Neural cell (in vitro differentiated cells): Measurements from ENCODE around the gene B4GALNT4. TPM values are rescaled to one million over a fixed set of nuclear protein-coding genes. Genes with fewer than 3 reads are reported as not detected.

ENCODE experiments used
- H2AFZ ChIP-seq: fragments of 200-600, 300-800 bp; sonication (generic), shearing (Covaris generic); 2 replicates; pipeline ENCODE4 v1.6.0; 2014; ENCODE audit warnings: low read depth, mild to moderate bottlenecking, antibody characterized with exemption, low read length, moderate library complexity
- H3F3A ChIP-seq: fragments of 200-600 bp; shearing (Covaris generic); 2 replicates; pipeline ENCODE4 v1.6.1; 2016; ENCODE audit warnings: mild to moderate bottlenecking, moderate library complexity, mixed read lengths, antibody characterized with exemption, low read length; ENCODE audit not compliant: insufficient read depth, poor library complexity, severe bottlenecking
- H3K27ac ChIP-seq: fragments of 200-600, 300-800 bp; sonication (generic), shearing (Covaris generic); 2 replicates; pipeline ENCODE4 v1.5.1; 2014; ENCODE audit warnings: mild to moderate bottlenecking, low read length, moderate library complexity
- H3K27me3 ChIP-seq: fragments of 300-800, 200-600 bp; sonication (generic), shearing (Covaris generic); 2 replicates; pipeline ENCODE4 v1.6.0; 2014; ENCODE audit warnings: mild to moderate bottlenecking, low read depth, low read length, moderate library complexity; ENCODE audit not compliant: insufficient read depth
- H3K36me3 ChIP-seq: fragments of 300-800, 200-600 bp; sonication (generic), shearing (Covaris generic); 2 replicates; pipeline ENCODE4 v1.5.1; 2014; ENCODE audit warnings: mild to moderate bottlenecking, antibody characterized with exemption, low read length, moderate library complexity; ENCODE audit not compliant: insufficient read depth
- H3K4me2 ChIP-seq: fragments of 300-800, 200-600 bp; sonication (generic), shearing (Covaris generic); 2 replicates; pipeline ENCODE4 v1.6.0; 2014; ENCODE audit warnings: mild to moderate bottlenecking, low read length
- H3K4me3 ChIP-seq: fragments of 300-800, 200-600 bp; sonication (generic), shearing (Covaris generic); 2 replicates; pipeline ENCODE4 v1.5.1; 2014; ENCODE audit warnings: mild to moderate bottlenecking, low read length, moderate library complexity
- H3K79me2 ChIP-seq: fragments of 200-600 bp; shearing (Covaris generic); replicated peaks from 2 replicates; pipeline ENCODE4 v1.6.0; 2014; ENCODE audit warnings: mild to moderate bottlenecking, low read length, moderate library complexity; ENCODE audit not compliant: insufficient read depth
- H3K9ac ChIP-seq: fragments of 300-800, 200-600 bp; sonication (generic), shearing (Covaris generic); 2 replicates; pipeline ENCODE4 v1.6.1; 2016; ENCODE audit warnings: mild to moderate bottlenecking, low read length, mixed read lengths
- H3K9me2 ChIP-seq: fragments of 200-600 bp; shearing (Covaris generic); 2 replicates; pipeline ENCODE4 v1.6.1; 2016; ENCODE audit warnings: mild to moderate bottlenecking, low read length, mixed read lengths; ENCODE audit not compliant: insufficient read depth
- H3K9me3 ChIP-seq: fragments of 200-600, 300-800 bp; sonication (generic), shearing (Covaris generic); 2 replicates; pipeline ENCODE4 v1.6.1; 2016; ENCODE audit warnings: mild to moderate bottlenecking, mixed run types, low read length, moderate library complexity, mixed read lengths
- H4K20me1 ChIP-seq: fragments of 200-600 bp; shearing (Covaris generic); 2 replicates; pipeline ENCODE4 v1.6.1; 2016; ENCODE audit warnings: mild to moderate bottlenecking, mixed run types; ENCODE audit not compliant: insufficient read depth
- EP300 ChIP-seq: fragments of 450-650 bp; conservative IDR thresholded peaks from 2 replicates; pipeline ENCODE4 v1.6.1; 2014; ENCODE audit warnings: antibody characterized with exemption, mild to moderate bottlenecking, moderate library complexity; ENCODE audit not compliant: poor library complexity, severe bottlenecking
- EZH2 ChIP-seq: fragments of 200-600, 300-800 bp; shearing (Covaris generic), sonication (generic); IDR thresholded peaks from 2 replicates; pipeline ENCODE4 v1.6.1; 2014; ENCODE audit warnings: antibody characterized with exemption, low read length, borderline replicate concordance, mild to moderate bottlenecking; ENCODE audit not compliant: insufficient read depth, poor library complexity, severe bottlenecking
- MXI1 ChIP-seq: fragments of 450-650 bp; conservative IDR thresholded peaks from 2 replicates; pipeline ENCODE4 v1.6.1; 2014; ENCODE audit warnings: antibody characterized with exemption, mild to moderate bottlenecking; ENCODE audit not compliant: poor library complexity, severe bottlenecking
- POLR2AphosphoS5 ChIP-seq: IDR thresholded peaks from 2 replicates; pipeline ENCODE4 v1.6.1; 2012
- RAD21 ChIP-seq: fragments of 450-650 bp; conservative IDR thresholded peaks from 2 replicates; pipeline ENCODE4 v1.6.1; 2014; ENCODE audit warnings: antibody characterized with exemption, mild to moderate bottlenecking, moderate library complexity
- SMC3 ChIP-seq: fragments of 450-650 bp; conservative IDR thresholded peaks from 2 replicates; pipeline ENCODE4 v1.6.1; 2014; ENCODE audit warnings: antibody characterized with exemption, mild to moderate bottlenecking, moderate library complexity; ENCODE audit not compliant: poor library complexity
- TAF1 ChIP-seq: IDR thresholded peaks from 2 replicates; pipeline ENCODE4 v1.6.1; 2012; ENCODE audit warnings: low read depth
- polyA plus RNA-seq: library from polyadenylated mRNA; depleted of rRNA; stranded (reverse); fragments of >200 nt; gene quantifications from 2 replicates; pipeline ENCODE4 v1.2.3, GENCODE V29; 2014
- TF ChIP-seq, protein P1 (sequence below): IDR thresholded peaks from 2 replicates; pipeline ENCODE4 v1.6.1; 2012; ENCODE audit warnings: borderline replicate concordance
- TF ChIP-seq, protein P2 (sequence below): fragments of 450-650 bp; IDR thresholded peaks from 2 replicates; pipeline ENCODE4 v1.5.1; 2014; ENCODE audit warnings: antibody characterized with exemption, mild to moderate bottlenecking, moderate library complexity; ENCODE audit not compliant: poor library complexity, severe bottlenecking

The B4GALNT4 gene
- polyA plus RNA-seq, 1 donor from 2014 or later, result 440 TPM

DNA sequence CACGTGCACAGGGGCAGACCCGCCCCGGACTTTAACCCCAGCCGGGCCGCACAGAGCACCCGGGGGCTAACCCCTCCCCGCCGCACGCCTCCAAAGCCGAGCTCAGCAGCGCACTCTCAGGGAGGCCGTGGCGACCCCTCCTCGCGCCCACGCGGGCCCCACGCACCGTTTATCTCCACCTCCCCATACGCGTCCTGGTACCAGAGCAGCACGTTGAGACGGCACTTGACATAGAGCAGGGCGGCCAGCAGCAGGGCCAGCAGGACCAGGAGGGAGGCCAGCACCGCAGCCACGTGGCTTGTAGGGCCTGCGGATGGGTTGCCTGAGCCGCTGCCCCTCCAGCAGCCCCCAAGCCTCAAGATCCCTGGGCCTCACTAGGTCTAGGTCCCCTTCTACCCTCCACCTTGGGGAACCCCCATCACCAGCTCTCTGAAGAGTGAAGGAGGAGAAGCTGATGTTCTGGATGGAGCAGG, 38.4 kb downstream of the B4GALNT4 start:
- Histone ChIP-seq H2AFZ (no peak overlapping the region), H3K9me3 (no peaks in the 10 kb centered on the region), H3K79me2 (no peaks in the 10 kb centered on the region), H4K20me1 (no peaks in the 10 kb centered on the region), H3K9ac (no peak overlapping the region), H3K4me3 (no peak overlapping the region), H3K27ac (no peak overlapping the region), H3K9me2 (no peaks in the 10 kb centered on the region), H3K4me2 (no peak overlapping the region), H3K36me3 (no peaks in the 10 kb centered on the region), H3K27me3 (no peaks in the 10 kb centered on the region), H3F3A (no peaks in the 10 kb centered on the region)
- no peak for TF ChIP-seq POLR2AphosphoS5
- TF ChIP-seq, protein P1, sequence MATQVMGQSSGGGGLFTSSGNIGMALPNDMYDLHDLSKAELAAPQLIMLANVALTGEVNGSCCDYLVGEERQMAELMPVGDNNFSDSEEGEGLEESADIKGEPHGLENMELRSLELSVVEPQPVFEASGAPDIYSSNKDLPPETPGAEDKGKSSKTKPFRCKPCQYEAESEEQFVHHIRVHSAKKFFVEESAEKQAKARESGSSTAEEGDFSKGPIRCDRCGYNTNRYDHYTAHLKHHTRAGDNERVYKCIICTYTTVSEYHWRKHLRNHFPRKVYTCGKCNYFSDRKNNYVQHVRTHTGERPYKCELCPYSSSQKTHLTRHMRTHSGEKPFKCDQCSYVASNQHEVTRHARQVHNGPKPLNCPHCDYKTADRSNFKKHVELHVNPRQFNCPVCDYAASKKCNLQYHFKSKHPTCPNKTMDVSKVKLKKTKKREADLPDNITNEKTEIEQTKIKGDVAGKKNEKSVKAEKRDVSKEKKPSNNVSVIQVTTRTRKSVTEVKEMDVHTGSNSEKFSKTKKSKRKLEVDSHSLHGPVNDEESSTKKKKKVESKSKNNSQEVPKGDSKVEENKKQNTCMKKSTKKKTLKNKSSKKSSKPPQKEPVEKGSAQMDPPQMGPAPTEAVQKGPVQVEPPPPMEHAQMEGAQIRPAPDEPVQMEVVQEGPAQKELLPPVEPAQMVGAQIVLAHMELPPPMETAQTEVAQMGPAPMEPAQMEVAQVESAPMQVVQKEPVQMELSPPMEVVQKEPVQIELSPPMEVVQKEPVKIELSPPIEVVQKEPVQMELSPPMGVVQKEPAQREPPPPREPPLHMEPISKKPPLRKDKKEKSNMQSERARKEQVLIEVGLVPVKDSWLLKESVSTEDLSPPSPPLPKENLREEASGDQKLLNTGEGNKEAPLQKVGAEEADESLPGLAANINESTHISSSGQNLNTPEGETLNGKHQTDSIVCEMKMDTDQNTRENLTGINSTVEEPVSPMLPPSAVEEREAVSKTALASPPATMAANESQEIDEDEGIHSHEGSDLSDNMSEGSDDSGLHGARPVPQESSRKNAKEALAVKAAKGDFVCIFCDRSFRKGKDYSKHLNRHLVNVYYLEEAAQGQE, result no peak
- no peak for TF ChIP-seq EZH2
- TF ChIP-seq TAF1, result no peak
- TF ChIP-seq EP300, result no peak
- no peak for TF ChIP-seq RAD21
- TF ChIP-seq SMC3, result no peak
- no peak for TF ChIP-seq MXI1
- TF ChIP-seq, protein P2, sequence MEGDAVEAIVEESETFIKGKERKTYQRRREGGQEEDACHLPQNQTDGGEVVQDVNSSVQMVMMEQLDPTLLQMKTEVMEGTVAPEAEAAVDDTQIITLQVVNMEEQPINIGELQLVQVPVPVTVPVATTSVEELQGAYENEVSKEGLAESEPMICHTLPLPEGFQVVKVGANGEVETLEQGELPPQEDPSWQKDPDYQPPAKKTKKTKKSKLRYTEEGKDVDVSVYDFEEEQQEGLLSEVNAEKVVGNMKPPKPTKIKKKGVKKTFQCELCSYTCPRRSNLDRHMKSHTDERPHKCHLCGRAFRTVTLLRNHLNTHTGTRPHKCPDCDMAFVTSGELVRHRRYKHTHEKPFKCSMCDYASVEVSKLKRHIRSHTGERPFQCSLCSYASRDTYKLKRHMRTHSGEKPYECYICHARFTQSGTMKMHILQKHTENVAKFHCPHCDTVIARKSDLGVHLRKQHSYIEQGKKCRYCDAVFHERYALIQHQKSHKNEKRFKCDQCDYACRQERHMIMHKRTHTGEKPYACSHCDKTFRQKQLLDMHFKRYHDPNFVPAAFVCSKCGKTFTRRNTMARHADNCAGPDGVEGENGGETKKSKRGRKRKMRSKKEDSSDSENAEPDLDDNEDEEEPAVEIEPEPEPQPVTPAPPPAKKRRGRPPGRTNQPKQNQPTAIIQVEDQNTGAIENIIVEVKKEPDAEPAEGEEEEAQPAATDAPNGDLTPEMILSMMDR, result no peak

DNA sequence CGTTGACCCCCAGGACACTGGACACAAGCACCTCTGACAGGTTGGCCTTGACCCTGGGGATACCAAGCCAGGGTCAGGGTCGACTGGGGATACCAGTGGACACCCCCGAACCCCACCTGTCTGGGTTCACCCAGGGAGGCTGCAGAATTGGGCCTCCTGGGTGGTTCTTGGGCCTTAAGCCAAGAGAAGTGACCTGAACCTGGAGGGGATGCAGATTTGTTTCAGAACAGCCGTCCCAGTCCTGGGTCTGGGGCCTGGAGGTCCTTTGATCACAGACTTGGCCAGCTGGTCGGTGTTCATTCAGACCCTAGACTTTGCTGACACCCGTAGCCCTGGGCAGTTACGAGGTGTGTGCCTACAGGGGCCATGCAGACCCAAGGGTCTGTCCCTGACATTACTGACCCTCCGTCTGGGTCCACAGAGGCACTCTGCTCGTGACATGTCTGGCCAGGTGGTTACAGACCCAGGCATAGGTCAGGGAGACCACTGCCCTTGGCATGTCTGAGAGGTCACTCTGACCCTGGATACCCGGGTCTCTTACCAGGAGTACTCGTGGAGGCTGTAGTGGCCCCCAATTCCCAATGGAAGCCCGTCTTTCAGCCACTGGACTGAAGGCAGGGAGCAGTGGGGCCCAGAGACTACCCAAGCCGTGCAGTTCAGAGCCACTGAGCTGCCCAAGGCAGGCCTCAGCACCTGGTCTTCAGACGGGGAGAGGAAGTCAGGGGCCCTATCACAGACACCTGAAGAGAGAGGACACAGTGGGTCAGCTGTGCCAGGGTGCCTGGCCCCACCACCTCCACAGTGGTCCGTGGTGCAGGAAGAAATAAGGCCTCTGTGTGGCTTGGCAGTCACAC, 39.1 kb downstream of the B4GALNT4 start:
- H4K20me1 ChIP-seq, result no peaks in the 10 kb centered on the region
- H3K4me2 ChIP-seq, result no peak overlapping the region
- H3K79me2 ChIP-seq, result no peaks in the 10 kb centered on the region
- no peak overlapping the region for H3K27ac ChIP-seq
- H3F3A ChIP-seq, result no peaks in the 10 kb centered on the region
- no peak overlapping the region for H3K9ac ChIP-seq
- H2AFZ ChIP-seq, result no peak overlapping the region
- H3K9me3 ChIP-seq, result no peaks in the 10 kb centered on the region
- no peak for TF ChIP-seq MXI1
- no peak for TF ChIP-seq RAD21
- TF ChIP-seq EP300, result no peak
- TF ChIP-seq SMC3, result no peak
- no peak for TF ChIP-seq TAF1
- TF ChIP-seq EZH2, result no peak
- no peak for TF ChIP-seq POLR2AphosphoS5
- TF ChIP-seq, protein P1, result no peak
- TF ChIP-seq, protein P2, result no peak
- no peak overlapping the region for H3K4me3 ChIP-seq
- no peaks in the 10 kb centered on the region for H3K36me3 ChIP-seq
- no peaks in the 10 kb centered on the region for H3K9me2 ChIP-seq
- H3K27me3 ChIP-seq, result no peaks in the 10 kb centered on the region
